HG03571 (cell line): Measurements from ENCODE around the gene VOPP1.
"Not testable (repeated sequence)": the region's sequence is repeated elsewhere in the genome, so short reads cannot be mapped to it uniquely, and the experiment has no call there.

Experiments used
- ATAC-seq: cut with Tn5 transposase; IDR thresholded peaks from one replicate; pipeline ENCODE4 v1.9.1; 2021; ENCODE audit not compliant: unreplicated experiment

VOPP1 gene

GRCh38 chr7:55490099-55490498, 82.2 kb downstream of the VOPP1 start:
- ATAC-seq, result no peak

DNA sequence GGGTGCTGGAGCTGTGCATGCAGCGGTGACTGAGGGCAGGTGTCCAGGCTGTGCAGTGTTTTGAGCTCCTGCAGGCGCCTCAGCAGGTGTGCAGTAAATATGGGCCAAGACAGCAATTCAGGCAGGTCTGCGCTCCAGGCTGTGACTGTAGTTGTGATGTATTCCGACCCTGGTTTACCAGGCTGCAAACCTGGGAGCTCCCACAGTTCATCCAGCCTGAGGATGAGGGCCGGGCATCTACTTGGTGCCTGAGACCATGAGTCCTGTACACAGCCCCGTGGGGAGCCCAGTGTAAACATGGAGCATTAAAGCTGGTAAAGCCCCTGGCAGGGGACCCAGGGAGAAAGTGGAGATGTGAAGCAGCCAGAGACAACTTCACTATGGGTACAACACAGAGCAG, 82.8 kb downstream of the VOPP1 start:
- no peak for ATAC-seq

DNA sequence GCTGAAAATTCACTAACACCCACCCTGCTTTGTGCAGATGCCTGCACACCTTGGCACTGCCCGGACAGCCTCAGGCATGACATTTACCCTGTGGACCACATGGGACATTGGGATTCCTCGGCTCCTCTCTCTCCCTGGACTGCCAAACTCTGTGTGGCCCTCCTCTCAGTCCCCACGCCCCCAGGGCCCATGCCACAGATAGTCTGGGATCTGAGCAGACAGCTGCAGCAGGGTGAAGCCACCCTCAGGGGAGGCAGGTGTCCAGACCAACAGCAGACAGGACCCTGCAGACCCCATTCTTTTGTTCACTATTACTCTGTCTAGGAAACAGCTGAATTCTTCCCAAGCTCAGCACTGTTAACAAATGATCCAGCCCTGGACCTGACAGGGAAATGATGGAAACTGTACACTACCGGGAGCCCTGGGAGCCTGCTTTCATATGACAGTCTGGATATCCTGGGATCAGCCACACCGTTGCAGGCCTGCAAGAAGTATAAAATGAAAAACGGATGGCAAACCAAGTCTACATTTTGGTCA, 83.4 kb downstream of the VOPP1 start:
- ATAC-seq, result no peak

GRCh38 chr7:55488216-55488615, 84.1 kb downstream of the VOPP1 start:
- ATAC-seq, result no peak

GRCh38 chr7:55486991-55487390, 85.3 kb downstream of the VOPP1 start:
- ATAC-seq, result no peak

GRCh38 chr7:55486192-55486590, 86.1 kb downstream of the VOPP1 start:
- no peak for ATAC-seq

- no peak for ATAC-seq
Observed at GRCh38 chr7:55485501-55486191, 86.7 kb downstream of the VOPP1 start.

GRCh38 chr7:55484834-55485233, 87.5 kb downstream of the VOPP1 start:
- ATAC-seq, result no peak

GRCh38 chr7:55484241-55484640, 88.1 kb downstream of the VOPP1 start:
- no peak for ATAC-seq

- ATAC-seq, result no peak
Observed at GRCh38 chr7:55483046-55483445, 89.3 kb downstream of the VOPP1 start.

- no peak for ATAC-seq
Observed at GRCh38 chr7:55481155-55481554, 91.1 kb downstream of the VOPP1 start.

GRCh38 chr7:55478700-55479099, 93.6 kb downstream of the VOPP1 start:
- no peak for ATAC-seq

GRCh38 chr7:55477781-55478374, 94.4 kb downstream of the VOPP1 start:
- no peak for ATAC-seq

DNA sequence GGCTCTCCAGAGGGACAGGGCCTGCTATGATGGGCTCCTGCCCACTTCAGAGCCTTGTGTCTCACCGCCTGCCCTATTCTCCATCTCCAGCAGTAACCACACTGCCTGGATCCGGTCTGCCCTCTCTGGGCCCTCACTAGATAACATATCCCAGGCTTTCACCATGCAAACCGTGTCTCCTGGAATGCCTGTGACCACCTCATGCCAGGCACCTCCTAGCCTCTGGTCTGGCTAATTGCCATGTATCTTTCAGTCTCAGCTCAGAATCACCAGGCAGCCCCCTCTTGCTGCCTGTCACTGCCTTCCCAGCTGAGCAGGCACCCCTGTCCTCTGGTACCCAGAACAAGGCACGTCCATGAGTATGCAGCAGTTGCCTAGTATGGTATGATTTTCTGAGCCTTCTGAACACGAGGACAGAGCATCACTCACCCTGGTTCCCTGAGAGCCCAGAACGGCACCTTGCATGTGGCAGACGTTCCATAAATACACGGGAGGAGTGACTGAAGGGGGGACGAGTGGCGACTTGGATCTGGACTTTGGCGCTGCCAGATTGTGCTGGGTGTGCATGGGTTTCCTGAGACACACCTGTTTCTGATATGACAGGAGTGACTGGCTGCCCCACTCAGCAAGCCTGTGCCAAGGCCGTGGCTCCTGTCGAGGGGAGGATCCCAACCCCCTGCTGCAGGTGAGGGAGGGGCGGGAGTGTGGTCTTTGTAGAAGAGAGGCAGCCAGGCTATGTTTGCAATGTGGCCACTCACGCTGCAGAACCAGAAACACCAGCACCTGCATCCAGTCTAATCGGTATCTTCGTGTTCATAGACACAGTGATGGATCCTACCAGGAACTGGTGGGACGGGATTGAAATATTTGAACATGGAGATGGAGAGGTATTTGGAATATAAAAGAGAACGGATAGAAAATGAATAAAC, 95.2 kb downstream of the VOPP1 start:
- ATAC-seq, result no peak

GRCh38 chr7:55475855-55476803, 96.2 kb downstream of the VOPP1 start:
- ATAC-seq, result no peak

DNA sequence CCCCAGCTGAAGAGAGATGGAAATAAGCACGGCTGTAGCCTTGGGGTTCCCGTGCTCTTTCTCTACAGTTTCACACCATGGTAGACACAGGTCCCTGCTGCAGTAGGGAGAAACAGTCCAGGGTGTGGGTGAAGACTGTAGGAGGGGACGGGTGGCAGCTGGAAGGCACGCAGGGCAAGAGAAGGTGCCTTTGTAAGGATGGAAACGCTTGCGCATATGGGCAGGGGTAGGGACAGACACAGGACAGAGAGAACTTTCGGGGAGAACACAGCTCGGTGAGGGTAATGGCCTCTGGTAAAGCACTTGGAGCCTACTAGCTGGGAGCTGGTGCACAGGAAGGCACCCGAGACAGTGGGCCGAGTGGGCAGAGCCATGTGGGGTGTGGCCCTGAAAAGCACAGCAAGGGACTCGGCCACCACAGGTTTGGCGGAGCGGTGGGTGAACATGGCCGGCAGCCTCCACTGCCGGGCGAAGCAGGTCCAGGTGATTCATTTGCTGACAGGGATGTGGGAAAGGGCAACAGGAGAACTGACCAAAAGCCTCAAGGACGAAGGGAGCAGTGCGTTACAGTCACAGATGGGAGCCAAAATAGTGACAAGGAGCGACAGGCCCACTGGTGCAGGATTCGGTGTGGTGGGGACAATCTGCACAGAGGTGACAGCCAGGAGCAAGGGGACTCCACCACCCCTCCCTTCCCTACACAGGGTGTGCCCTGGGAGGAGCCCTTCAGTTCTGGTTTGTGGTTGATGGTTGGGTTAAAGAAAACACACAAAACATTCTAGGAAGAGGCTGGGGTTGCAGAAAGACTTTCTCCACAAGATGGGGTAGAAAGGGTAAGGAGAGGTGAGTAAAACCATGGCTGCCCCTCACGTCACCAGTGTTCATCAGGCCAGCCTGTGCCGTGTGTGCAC, 97.1 kb downstream of the VOPP1 start:
- no peak for ATAC-seq

GRCh38 chr7:55473932-55474331, 98.4 kb downstream of the VOPP1 start:
- ATAC-seq, result no peak

- no peak for ATAC-seq
Observed at GRCh38 chr7:55472928-55473725, 99.2 kb downstream of the VOPP1 start.

DNA sequence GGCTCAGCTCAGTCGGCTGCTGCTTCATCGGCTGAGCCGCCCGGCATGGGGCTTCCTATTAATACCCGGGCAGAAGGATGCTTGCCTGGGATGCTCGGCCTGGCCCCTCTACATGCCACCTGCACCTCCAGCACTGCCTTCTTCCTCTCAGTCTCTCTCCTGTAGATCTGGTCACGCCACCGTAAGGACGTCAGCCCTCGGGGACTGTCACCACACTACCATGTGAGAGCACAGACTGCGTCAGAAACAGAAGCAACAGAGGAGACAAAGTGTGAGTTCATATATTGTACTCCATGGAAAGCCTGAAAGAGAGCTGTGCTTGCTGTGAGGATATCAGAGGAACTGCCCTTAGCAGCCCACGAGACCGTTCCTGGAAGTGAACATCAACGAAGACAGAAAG, 99.9 kb downstream of the VOPP1 start:
- not testable (repeated sequence) for ATAC-seq
